ENCODE data around the gene TMEM38B. TPM values are rescaled to one million over a fixed set of nuclear protein-coding genes. Genes with fewer than 3 reads are reported as not detected.

The TMEM38B gene
- total and polyA plus RNA-seq, 2 of the 8 experiments (the other 6 are each of a cell fraction or from before 2014, with no cell fraction given) = 10.6 to 12.4 TPM

GRCh38 chr9:105672711-105673234, 21.6 kb upstream of the TMEM38B start (continued):
- TF ChIP-seq ATF3 (IDR thresholded peaks at IDR 0.05; ENCODE audit: insufficient read depth, low read depth, low read length) (no peak), PHF8 (conservative IDR thresholded peaks at IDR 0.05; ENCODE audit: low read depth, low read length) (no peak)
